NCI-H1417 treated with DMSO at 0.1 percent for 48 hours (cell line): ENCODE results near the gene POP7.
"Not testable (repeated sequence)": the region's sequence is repeated elsewhere in the genome, so short reads cannot be mapped to it uniquely, and the experiment has no call there.

Source experiments
- DNase-seq: peaks from one replicate; lab custom pipeline; 2025; lab: John Stamatoyannopoulos, UW

The POP7 gene

GRCh38 chr7:100692578-100692961 lies 13.4 kb upstream of the POP7 start:
- DNase-seq = no peak

- DNase-seq = no peak
Observed at GRCh38 chr7:100693312-100694097, 12.4 kb upstream of the POP7 start.

- no peak for DNase-seq
Observed at GRCh38 chr7:100694098-100694745, 11.7 kb upstream of the POP7 start, which contains the start of gene GIGYF1. GIGYF1 (minus strand) TSS chr7:100694250; CDS start chr7:100688238, 6,012 bp downstream.

GRCh38 chr7:100696123-100696521 lies 9.8 kb upstream of the POP7 start:
- DNase-seq = no peak

GRCh38 chr7:100699018-100699417 lies 6.9 kb upstream of the POP7 start:
- no peak for DNase-seq

GRCh38 chr7:100701089-100701488 lies 4.8 kb upstream of the POP7 start:
- not testable (repeated sequence) for DNase-seq

GRCh38 chr7:100705320-100705752 lies 585 bp upstream of the POP7 start:
- DNase-seq = peak; percentile 40

- no peak for DNase-seq
Observed at GRCh38 chr7:100706672-100707311, 871 bp downstream of the POP7 start.

GRCh38 chr7:100708395-100708794 lies 2.5 kb downstream of the POP7 start:
- no peak for DNase-seq

- no peak for DNase-seq
Observed at GRCh38 chr7:100710452-100710851, 4.5 kb downstream of the POP7 start.

- no peak for DNase-seq
Observed at GRCh38 chr7:100711369-100711768, 5.4 kb downstream of the POP7 start.

- no peak for DNase-seq
Observed at GRCh38 chr7:100714725-100715124, 8.8 kb downstream of the POP7 start.

GRCh38 chr7:100717073-100717472 lies 11.2 kb downstream of the POP7 start:
- DNase-seq = not testable (repeated sequence)

GRCh38 chr7:100719523-100720278 lies 13.8 kb downstream of the POP7 start:
- no peak for DNase-seq

- no peak for DNase-seq
Observed at GRCh38 chr7:100720279-100720670, 14.4 kb downstream of the POP7 start, which contains the start of gene EPO. EPO (plus strand) TSS chr7:100720468; CDS start chr7:100720981, 513 bp downstream.

- DNase-seq = no peak
Observed at GRCh38 chr7:100720671-100721504, 15.0 kb downstream of the POP7 start.

- DNase-seq = no peak
Observed at GRCh38 chr7:100721505-100721812, 15.5 kb downstream of the POP7 start.

- no peak for DNase-seq
Observed at GRCh38 chr7:100722480-100723212, 16.7 kb downstream of the POP7 start.

GRCh38 chr7:100723732-100724275 lies 17.9 kb downstream of the POP7 start:
- no peak for DNase-seq

GRCh38 chr7:100724364-100724763 lies 18.4 kb downstream of the POP7 start:
- not testable (repeated sequence) for DNase-seq
